HG03097 (cell line): ENCODE data around the gene DGAT2.
A peak's percentile ranks its signal among the peaks of the same experiment; 100 is the strongest.
"Not testable (repeated sequence)": the region's sequence is repeated elsewhere in the genome, so short reads cannot be mapped to it uniquely, and the experiment has no call there.

Source experiments
- ATAC-seq: cut with Tn5 transposase; IDR thresholded peaks from one replicate; pipeline ENCODE4 v1.9.1; 2021; ENCODE audit not compliant: unreplicated experiment, low FRiP score

DGAT2 gene

GRCh38 chr11:75748729-75749273 lies 19.8 kb upstream of the DGAT2 start:
- ATAC-seq: not testable (repeated sequence)

DNA sequence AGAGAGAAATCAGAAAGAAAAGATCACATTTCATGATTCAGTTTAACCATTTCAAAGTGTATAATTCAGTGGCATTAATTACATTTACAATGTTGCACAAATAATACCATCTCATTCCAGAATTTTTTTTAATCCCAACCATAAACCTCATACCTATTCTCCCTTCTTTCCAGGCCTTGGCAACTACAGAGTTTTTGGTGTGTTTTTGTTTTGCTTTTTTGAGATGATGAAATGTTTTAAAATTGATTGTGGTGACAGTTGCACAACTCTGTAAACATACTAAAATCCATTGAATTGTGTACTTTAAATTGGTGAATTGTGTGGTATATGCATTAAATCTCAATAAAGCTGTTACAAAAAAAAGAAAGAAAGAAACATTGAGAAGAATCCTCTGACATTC lies 13.6 kb upstream of the DGAT2 start:
- ATAC-seq: not testable (repeated sequence)

DNA sequence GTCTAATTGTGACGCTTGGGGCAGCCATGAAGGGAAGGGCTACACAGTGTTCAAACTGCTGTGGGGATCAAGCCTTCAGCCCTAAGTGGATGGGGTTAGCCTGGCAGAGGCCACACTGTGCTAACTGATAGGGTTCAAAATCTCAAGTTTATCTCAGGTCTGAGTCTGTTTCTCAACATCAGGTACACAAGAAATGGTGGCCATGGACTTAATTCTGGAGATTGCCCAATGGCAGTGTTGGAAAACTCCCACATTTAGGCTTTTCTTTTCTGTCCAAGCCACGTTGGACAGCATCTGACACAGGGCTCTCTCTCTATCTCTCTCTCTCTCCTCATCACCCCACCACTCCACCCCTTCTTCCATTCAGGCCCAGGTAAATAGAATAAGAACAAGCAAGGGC lies 10.9 kb upstream of the DGAT2 start:
- no peak for ATAC-seq

GRCh38 chr11:75759832-75760231 lies 8.7 kb upstream of the DGAT2 start:
- no peak for ATAC-seq

GRCh38 chr11:75760243-75760642 lies 8.3 kb upstream of the DGAT2 start:
- ATAC-seq: no peak

DNA sequence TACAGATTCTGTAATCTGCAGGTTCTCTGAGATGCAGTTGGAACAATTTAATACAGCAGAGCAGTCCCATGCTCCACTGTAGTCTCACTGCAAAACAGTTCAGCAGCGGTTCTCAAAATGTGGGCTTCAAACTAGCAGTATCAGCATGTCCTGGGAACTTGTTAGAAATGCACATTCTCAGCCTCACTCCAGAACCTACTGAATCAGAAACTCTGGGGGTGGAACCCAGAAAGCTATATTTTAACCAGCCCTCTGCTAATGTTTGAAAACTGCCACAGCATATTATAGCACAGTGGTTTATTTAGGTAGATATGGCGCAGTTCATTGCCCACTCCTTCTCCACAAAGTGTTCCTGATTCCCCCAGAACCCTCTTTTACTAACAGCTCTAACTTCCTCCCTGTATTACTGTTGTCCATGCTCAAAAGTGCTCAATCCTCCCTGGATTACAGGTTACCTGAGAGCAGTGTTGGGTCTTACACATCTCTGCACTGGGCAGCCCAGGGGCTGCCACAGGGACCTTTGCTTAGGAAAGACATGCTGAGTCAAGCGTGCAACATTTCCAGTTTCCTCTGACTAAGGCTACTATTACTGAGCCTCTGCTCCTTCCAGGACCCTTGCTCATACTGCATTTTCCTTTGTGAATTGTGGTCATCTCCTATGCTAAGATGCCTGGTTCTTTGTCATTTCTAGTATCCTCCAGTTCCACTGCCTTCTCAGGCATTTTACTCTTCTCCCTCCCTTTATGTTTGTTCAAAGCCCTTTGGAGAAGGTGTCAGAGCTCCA lies 7.7 kb upstream of the DGAT2 start:
- no peak for ATAC-seq

DNA sequence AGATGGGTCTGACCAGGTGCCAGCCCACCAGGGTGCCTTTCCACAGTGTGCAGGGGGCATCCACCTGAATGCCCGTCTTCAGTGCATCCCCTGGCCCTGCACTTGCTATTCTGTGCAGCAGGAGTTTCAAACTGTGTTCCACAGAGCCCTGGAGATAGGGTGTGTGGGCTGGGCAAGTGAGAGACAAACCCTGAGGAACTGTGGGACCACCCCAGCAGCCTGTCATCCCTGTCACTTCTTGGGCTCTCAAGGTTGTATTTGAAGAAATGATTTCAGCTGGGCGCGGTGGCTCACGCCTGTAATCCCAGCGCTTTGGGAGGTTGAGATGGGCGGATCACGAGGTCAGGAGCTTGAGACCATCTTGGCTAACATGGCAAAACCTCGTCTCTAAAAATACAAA lies 6.4 kb upstream of the DGAT2 start:
- no peak for ATAC-seq

DNA sequence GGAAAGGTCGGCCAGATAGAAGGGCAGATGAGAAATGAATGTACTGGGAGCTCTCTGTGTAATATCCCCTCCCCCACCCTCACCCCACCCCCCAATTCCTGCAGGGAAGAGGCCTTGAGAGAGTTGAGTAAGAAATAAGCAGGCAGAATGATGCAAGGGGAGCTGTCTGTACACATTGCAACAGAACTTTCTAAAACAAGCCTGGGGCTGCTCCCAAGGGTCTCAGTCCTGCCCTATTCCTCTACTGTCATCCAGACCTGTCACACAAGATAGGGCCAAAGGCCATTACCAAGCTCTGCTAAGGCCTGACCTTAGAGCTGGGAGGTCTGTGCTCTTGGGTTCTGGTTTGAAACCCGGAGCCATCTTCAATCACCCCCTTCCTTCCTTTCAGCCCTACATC lies 5.7 kb upstream of the DGAT2 start:
- ATAC-seq: no peak

DNA sequence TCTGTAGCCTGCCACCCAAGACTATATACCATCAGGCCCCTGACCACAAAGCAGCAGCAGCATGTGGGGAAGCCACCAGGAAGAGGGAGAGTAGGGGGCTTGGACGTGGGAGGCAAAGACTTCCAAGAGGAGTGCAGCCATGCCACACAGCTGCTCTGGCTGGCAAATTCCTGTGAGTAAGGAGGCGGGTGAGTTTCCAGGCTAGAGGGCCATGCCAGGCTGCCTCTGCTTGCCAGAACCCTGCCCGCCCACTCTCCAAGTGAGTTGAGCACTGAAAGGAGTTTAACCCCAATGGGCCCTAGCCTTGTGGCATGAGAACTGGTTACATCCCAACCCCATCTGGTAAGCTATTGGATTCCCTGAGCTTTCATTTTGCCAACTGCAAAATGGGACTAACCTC lies 4.7 kb upstream of the DGAT2 start:
- ATAC-seq: no peak

DNA sequence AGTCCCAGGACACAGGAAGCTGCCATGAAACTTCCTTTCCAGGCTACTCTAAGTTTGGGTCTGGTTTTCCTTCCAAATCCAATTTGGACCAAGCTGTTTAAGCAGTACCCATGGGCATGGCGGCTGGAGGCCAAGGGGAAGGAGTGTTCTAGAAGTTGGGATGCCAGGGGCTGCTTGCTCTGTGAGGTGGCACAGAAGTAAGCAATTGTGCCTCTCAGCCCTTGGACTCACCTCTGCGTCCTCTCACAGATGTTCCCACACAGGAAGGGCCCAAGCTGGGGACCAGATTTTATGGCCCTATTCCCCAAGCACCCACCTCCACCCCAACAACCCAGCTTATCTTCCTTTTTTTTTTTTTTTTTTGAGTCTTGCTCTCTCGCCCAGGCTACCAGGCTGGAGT lies 3.5 kb upstream of the DGAT2 start:
- ATAC-seq: no peak

DNA sequence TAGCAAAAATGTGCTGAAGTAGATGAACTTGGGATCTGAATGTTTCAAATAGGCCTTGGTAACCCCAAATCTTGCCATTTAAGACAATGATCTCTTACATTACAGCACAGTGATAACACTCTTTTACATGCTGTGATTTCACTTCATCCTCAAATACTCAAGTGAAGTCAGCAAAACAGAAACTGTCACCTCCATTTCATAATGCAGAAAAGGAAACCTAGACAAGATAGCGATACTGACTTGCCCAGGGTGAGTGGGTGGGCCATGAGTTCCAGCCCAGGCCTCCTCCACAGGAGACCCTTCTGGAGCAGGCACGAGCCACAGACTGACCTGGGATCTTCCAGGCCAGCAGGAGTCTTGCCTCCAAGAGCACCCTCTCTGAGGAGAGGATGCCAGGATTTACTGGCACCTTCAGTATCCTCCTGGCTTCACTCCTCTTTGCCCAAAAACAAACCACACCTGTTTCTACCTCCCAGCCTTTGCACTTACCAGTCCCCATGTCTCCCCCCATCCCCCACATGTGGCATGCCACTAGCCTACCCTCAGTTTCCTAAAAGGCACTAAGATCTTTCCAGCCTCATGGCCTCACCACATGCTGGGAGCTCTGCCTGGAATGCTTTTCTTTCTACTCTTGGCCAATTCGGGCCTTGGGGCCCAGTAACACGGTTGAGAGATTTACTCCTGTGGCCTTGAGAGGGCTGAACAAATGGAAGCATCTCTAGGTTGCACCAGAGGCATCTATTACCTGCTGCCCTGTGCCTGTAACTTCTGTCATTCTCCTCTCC lies 1.9 kb upstream of the DGAT2 start:
- no peak for ATAC-seq

DNA sequence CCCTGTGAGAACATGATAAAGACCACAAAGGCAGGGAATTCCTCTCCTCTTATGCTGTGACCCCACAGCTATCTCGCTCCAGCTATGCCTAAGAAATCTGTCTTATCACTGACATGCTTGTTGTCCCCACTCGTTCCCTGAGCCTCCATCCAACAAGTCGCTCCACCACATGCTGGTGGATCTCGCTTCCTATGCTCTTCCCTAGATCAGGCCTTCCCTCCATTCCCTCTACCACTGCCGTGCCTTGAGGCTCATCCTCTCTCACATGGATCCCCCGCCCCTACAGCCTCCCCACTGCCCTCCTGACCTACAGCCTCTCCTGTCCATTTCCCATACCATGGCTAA lies 1.4 kb upstream of the DGAT2 start:
- ATAC-seq: no peak

DNA sequence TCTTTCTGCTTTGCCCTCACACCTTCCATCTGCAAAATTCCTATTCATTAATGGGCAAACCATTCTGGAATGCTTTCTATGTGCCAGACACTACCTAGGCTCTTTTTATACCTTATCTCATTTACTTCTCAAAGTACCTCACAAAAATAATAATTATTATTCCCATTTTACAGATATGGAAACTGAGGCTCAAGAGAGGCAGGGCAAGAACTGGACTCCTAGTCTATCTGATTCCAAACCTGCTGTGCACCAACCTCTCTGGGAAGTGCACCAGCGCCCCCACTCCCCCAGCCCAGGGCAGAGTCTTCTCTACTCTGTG lies 826 bp upstream of the DGAT2 start:
- ATAC-seq: no peak

DNA sequence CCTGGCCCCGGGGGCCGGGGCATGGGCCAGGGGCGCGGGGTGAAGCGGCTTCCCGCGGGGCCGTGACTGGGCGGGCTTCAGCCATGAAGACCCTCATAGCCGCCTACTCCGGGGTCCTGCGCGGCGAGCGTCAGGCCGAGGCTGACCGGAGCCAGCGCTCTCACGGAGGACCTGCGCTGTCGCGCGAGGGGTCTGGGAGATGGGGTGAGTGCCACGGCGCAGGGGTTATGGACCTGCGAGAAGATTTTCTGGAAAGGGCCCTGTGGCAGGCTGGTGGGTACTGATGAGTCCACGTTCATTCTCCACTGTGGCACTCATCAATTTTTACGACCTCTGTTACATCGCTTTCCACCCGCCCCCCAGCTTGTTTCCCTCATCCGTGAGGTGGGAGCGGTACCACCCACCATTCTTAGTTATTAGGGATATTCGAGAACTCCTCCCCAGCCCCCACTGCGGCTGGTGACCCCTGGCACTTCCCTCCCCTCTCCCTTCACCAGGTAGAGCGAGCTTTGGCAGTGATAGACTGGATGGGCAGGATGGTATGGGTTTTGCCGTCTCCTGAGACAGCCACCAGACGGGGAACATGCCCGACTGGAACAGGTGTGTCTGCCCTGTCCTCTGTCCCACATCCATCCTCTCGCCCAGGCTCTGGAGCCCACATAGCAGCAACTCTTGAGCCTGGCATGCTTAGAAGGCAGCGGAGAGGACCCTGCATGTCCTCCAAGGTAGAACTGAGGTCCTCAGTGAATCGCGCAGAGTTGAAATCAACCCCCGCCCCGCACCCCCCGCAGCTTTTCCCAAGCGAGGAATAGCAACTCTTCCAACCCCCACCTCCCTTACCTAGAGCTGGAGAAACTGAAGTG lies 562 bp downstream of the DGAT2 start:
- no peak for ATAC-seq

DNA sequence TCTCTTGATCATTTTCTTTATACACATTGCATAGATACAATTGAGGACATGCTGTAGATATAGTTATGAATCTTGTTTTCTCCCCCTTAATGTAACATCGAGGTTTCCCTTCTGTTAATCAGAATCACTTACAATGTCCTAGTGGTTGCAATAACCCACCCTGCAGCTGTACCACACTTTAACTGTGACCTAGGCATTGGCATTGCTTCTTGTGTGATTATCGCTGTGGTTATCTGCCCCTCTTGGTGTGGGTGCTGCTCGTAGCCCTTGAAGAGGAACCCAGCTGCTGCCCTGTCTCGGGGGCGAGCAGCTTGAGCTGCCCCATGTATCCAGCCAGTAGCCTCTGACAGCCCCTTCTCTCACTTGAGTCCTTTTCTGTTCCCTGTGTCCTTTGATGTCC lies 1.5 kb downstream of the DGAT2 start:
- ATAC-seq: no peak

GRCh38 chr11:75771646-75772410 lies 3.2 kb downstream of the DGAT2 start:
- no peak for ATAC-seq

GRCh38 chr11:75773595-75774353 lies 5.2 kb downstream of the DGAT2 start:
- ATAC-seq: peak; percentile 74

DNA sequence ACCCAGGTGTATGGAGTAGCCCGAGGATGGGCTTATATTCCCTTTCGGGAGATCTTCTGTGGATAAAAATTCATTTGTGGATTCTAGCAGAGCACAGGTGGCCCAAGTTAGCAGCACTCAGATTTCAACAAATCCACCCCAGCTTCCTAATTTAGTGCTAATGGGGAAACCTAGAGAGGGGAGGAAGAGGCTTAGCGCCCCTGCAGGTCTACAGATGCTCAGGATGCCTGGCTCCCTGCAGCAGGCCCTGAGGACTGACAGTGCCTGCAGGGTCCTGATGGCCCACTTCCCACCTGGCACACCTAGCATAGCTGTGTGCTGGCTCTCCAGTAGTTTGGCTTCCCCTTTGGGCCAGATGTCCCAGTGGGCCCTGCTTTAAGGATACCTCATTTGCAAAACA lies 6.5 kb downstream of the DGAT2 start:
- ATAC-seq: no peak

GRCh38 chr11:75776546-75776945 lies 8.0 kb downstream of the DGAT2 start:
- ATAC-seq: no peak
